ENCODE results near the gene XPO6.

Gene XPO6

GRCh38 chr16:28210979-28211588, 681 bp downstream of the XPO6 start (continued):
- TF ChIP-seq ZBTB21 (tag by site-specific recombination; IDR thresholded peaks at IDR 0.05) = no peak
- TF ChIP-seq ZNF76 (tag by site-specific recombination; IDR thresholded peaks at IDR 0.05; ENCODE audit: borderline replicate concordance, low read depth) = peak; percentile 31; the same call in 1 of the 2 replicates
- TF ChIP-seq ZNF2 (tag by site-specific recombination; IDR thresholded peaks at IDR 0.05) = no peak
- no peak for TF ChIP-seq ZNF701 (tag by site-specific recombination; IDR thresholded peaks at IDR 0.05)
- no peak; the same call in 1 of the 2 replicates for TF ChIP-seq KLF8 (tag by site-specific recombination; IDR thresholded peaks at IDR 0.05)
- TF ChIP-seq ZIC2 (tag by site-specific recombination; IDR thresholded peaks at IDR 0.05) = peak; percentile 94
- TF ChIP-seq GFI1B (tag by site-specific recombination; IDR thresholded peaks at IDR 0.05) = no peak
- TF ChIP-seq ZBTB49 (tag by site-specific recombination; IDR thresholded peaks at IDR 0.05; ENCODE audit: low read depth) = no peak
- TF ChIP-seq ZBTB8A (tag by site-specific recombination; IDR thresholded peaks at IDR 0.05) = peak; percentile 66
- TF ChIP-seq ZNF707 (tag by site-specific recombination; IDR thresholded peaks at IDR 0.05) = no peak
- no peak for TF ChIP-seq MEIS1 (CRISPR knock-in tag; IDR thresholded peaks at IDR 0.05; ENCODE audit: borderline replicate concordance)
- no peak for TF ChIP-seq AEBP2 (tag by site-specific recombination; IDR thresholded peaks at IDR 0.05; ENCODE audit: borderline replicate concordance)
- no peak for TF ChIP-seq ZNF645 (tag by site-specific recombination; IDR thresholded peaks at IDR 0.05)
- TF ChIP-seq ZBTB48 (tag by site-specific recombination; IDR thresholded peaks at IDR 0.05) = peak; percentile 57; the same call in 1 of the 2 replicates

- ChIA-PET CTCF (interaction anchor here (0.7 to 1.1 kb wide), 2 partner anchors 58 to 238 kb away, joined by 3 to 5 read pairs; no protein-coding TSS in a partner anchor), POLR2A (interaction anchor here (1.1 to 1.5 kb wide), 3 partner anchors 8 to 29 kb away, joined by 4 to 5 read pairs (median 4); no protein-coding TSS in a partner anchor)
- Histone ChIP-seq H3K36me3 (ENCODE audit: control insufficient read depth in 2 of 2, insufficient read depth in 1 of 2, low read length in 2 of 2) (peaks cover 16 to 53% of the 10 kb centered on the region in 2 experiments), H3K27ac (ENCODE audit: extremely low read depth, low read depth, low read length) (no peak overlapping the region), H3K4me1 (ENCODE audit: control insufficient read depth, insufficient read depth, low read length) (no peaks in the 10 kb centered on the region), H3K9me3 (ENCODE audit: control insufficient read depth, insufficient read depth, low read depth, low read length) (no peaks in the 10 kb centered on the region), H3K4me3 (ENCODE audit: low read depth, low read length) (peak overlapping the region; percentile 85)
- no peak for TF ChIP-seq ZNF501 (tag by site-specific recombination; IDR thresholded peaks at IDR 0.05)
- TF ChIP-seq ZNF140 (tag by site-specific recombination; IDR thresholded peaks at IDR 0.05) = no peak
- no peak for TF ChIP-seq ZNF433 (tag by site-specific recombination; IDR thresholded peaks at IDR 0.05; ENCODE audit: low read depth)
- TF ChIP-seq KLF17 (tag by site-specific recombination; IDR thresholded peaks at IDR 0.05) = no peak
- no peak for TF ChIP-seq ZBTB49 (tag by site-specific recombination; IDR thresholded peaks at IDR 0.05; ENCODE audit: low read depth)
- TF ChIP-seq ZNF830 (tag by site-specific recombination; IDR thresholded peaks at IDR 0.05; ENCODE audit: low read depth) = no peak
- TF ChIP-seq KLF8 (tag by site-specific recombination; IDR thresholded peaks at IDR 0.05) = no peak
- TF ChIP-seq GFI1B (tag by site-specific recombination; IDR thresholded peaks at IDR 0.05) = no peak
- TF ChIP-seq ZNF266 (tag by site-specific recombination; IDR thresholded peaks at IDR 0.05; ENCODE audit: low read depth) = no peak
- TF ChIP-seq ZBTB48 (tag by site-specific recombination; IDR thresholded peaks at IDR 0.05) = no peak
- no peak for TF ChIP-seq ZNF184 (tag by site-specific recombination; IDR thresholded peaks at IDR 0.05)
- no peak for TF ChIP-seq OSR2 (tag by site-specific recombination; IDR thresholded peaks at IDR 0.05)
- TF ChIP-seq REST (tag by site-specific recombination; IDR thresholded peaks at IDR 0.05) = no peak
Measured at GRCh38 chr16:28210264-28210663, 1.5 kb downstream of the XPO6 start.

Measured in HEK293 (cell line).